Middle frontal gyrus (tissue), 1 donor: ENCODE data around the gene LHX5.

Source experiments
- DNase-seq: peaks from one replicate; pipeline ENCODE4 v3.0.0-alpha.2; 2015; ENCODE audit warnings: low spot score; ENCODE audit errors: extremely low spot score

The LHX5 gene

GRCh38 chr12:113478351-113479011 lies 6.8 kb upstream of the LHX5 start:
- DNase-seq: no peak

DNA sequence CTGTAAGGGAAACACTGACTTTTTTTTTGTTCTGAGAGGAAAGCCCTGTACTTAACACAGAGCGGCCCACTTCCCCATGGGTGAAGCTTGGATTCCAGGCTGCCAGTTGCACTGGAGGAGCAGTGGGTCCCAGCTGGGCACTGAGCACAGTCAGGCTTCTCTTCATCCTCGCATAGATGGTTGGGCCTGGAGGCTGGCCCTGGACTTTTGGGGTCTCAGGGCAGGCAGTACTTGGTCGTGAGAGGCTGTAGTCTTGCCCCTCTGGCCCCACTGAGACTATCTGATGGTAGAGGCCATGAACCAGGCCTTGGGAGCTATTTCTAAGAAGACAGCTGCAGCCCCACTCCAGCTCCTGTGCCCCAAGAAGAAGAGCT lies 6.2 kb upstream of the LHX5 start:
- DNase-seq: no peak

- DNase-seq: no peak
Observed at GRCh38 chr12:113477171-113477841, 5.6 kb upstream of the LHX5 start.

GRCh38 chr12:113476176-113476986 lies 4.7 kb upstream of the LHX5 start:
- DNase-seq: no peak

DNA sequence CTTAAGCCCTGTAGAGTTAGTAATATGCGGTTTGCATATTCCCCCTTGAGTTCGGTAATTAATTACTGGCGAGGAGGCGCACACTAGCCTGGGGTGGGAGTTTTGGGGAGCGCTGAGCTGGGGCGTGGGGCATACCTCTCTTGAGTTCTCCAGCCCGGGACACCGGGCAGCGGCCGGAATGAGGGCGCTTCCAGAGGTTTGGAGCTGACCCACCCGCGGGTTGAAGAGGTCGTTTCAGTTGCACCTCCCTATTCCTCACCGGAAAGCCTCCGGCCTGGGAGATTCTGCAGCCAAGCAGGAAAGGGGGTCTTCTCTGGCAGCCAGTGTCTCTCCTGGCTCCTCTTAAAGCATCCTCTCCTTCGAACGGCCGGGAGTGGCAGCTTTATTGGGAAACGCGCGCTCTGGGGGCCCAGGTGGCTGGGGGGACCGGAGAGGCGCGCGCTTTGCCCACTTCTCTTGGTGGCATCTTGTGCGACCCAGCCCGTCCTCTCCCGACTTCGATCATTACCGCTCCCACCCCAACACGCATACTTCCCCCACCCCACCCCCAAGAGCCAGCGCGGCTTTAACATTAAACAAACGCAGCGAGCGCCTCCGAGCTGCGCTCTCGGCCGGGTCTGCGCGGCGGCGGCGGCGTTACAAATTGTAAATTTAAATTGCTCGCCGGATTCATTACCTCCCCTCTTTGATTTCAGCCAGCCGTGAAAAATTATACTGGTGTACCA lies 3.9 kb upstream of the LHX5 start:
- DNase-seq: no peak

GRCh38 chr12:113474635-113475436 lies 3.2 kb upstream of the LHX5 start:
- no peak for DNase-seq

DNA sequence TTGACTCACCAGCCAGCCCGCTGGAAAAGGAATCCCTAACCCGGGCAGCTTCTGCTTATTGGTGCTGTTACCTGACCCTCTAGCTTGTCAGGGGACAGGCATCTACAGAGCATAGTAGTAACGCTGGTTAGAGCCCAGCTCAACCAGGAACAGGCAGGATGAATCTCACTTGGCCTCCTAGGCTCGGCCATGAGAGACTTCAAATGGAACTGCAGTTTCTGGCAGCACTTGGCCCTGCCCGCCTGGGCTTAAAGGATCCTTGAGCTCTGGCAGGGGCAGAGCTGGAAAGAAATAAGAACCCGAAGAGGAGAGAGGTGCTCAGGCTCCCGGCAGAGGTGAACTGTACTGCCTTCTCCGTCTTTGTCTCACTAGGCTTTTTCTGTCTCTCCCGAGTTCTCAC lies 2.3 kb upstream of the LHX5 start:
- DNase-seq: no peak

GRCh38 chr12:113473400-113473799 lies 1.7 kb upstream of the LHX5 start:
- no peak for DNase-seq

DNA sequence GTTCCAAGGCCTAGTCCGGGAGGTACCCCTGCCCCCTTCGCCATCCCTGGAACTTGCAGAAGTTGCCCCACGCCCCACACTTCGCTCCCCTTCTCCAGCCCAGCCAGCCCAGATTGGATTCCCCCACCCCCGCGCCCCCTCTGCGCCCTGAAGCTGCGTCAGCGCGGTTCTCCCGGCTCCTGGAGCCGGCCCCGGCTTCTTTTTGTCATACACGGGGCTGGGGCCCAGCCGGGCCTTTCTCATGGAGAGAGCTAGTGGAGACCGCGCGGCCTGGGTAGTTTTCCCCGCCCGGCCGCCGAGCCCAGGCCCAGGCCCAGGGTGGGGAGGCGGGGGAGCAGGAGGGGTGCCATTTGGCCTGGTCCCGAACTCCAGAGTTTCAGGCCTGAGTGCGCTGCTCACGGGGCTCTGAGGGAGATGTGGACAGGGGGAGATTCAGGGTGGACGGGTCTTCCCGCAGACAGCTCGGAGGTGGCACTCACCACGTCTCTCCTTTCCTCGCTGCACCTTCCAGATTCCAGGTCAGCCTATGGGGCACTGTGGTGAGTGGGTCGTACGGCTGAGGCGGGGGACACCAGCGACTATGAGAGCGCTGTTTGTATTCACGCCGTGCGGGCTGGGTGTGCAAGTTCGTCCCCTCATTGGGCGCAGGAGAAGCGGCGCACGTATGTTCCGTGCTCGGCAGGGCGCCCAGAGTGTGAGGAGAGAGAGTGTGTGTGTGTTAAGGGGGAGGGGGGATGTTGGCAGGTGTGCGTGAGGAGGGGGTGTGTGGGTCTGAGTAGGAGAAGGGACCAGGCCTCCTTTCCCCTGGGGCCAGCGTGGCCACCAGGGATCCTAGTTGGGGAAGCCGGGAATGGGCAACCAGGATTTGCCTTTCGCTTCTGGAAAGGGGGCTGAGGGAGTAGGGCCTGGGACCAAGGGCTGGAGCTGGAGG lies 785 bp upstream of the LHX5 start:
- DNase-seq: no peak

DNA sequence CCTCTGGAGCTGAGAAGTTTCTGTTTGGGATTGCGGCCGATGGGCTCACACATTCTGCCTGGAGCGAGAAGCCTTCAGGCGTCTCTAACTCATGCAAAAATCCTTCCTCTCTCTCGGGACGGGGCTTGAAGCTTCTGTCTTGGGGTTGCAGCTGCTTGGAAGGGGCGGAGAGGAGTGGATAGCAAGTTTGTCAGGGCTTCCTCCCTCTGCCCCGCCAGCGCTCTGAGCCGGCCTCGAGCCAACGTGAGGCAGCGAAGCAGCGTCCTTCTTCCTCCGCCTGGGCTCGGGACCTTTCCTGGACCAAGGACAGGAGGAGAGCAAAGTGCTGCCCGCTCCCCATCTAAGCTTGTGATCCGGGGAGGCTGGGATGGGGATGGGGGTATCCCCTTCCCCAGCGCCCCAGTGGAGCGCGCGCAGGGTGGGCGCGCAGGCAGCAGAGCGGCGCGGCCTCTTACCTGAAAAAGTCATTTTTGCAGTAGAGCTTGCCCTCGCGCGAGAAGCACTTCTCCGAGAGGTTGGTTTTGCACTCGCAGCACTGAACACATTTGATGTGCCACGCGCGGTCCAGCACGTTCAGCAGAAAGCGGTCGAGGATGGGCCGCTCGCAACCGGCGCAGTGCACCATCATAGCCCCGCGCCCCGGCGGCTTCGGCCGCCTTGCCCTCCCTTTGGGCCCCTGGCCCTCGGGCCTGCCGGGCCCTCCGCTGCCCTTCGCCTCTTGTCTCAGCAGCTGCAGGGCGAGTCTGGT lies 626 bp downstream of the LHX5 start:
- DNase-seq: no peak

DNA sequence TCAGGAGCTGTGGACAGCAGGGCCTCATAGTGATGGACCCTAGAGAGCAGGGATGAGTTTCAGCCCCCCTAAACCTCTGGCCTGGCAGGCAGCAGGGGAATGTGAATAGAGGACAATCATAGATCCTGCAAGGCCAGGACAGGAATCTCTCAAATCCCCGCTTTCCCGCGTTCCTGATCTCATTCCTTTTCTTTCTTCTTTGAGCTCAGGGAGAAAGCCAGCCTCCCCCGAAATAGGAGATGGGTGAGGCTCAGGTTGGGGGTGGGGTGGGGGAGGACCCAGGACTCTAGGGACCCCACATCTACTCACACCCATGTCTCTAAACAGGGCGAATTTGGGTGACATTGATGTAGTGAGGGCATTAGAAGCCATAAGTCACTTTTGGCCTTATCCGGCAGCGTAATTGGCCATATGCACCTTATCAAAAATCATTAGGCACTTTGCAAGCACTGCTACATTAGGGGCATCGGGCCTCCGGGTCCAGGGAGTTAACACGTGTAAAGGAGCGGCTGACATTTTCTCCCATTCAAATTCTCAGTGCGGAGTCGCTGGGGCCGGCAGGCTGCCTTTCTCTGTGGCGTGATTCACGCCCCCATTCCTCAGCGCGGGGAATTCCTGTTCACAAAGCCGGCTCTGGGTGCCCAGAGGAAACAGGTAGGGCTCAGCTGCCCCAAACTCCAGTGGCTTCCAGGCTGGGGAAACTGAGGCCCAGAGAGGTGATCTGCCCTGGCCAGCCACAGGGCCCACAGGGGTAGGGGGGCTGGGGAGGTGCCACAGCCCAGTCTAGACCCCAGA lies 1.5 kb downstream of the LHX5 start:
- DNase-seq: no peak

DNA sequence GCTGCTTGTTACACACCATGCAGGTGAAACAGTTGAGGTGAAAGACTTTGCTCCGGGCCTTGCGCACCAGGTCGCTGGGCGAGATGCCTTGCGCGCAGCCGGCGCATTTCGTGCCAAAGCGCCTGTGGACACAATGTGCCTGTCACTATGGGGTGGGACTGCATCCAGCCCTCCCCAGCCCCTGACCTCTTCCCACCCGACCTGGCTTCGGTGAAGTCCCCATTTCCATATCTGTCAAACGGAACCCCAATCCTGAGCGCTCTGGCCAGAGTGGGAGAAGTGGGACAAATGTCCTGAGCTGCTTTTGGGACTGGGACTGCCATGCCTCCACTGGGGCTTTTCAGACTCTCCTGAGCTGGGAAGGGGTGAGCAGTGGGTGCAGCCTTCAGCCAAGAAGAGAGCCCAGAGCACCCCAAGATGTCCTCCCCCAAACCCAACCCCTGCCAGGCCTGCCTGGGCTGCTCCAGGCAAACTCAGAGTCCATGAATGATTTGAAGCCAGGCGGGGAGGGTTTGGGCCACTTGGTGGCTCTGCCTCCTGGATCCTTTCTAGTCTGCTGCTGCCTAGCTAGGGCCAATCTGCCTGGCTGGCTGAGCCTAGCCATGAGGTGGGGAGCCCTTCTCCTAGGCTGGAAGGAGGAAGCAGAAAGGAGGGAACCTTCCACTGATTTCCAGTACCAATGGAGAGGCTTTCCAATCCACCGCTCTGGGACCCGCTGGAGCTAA lies 2.3 kb downstream of the LHX5 start:
- DNase-seq: no peak

GRCh38 chr12:113468365-113469223 lies 3.1 kb downstream of the LHX5 start:
- DNase-seq: no peak

DNA sequence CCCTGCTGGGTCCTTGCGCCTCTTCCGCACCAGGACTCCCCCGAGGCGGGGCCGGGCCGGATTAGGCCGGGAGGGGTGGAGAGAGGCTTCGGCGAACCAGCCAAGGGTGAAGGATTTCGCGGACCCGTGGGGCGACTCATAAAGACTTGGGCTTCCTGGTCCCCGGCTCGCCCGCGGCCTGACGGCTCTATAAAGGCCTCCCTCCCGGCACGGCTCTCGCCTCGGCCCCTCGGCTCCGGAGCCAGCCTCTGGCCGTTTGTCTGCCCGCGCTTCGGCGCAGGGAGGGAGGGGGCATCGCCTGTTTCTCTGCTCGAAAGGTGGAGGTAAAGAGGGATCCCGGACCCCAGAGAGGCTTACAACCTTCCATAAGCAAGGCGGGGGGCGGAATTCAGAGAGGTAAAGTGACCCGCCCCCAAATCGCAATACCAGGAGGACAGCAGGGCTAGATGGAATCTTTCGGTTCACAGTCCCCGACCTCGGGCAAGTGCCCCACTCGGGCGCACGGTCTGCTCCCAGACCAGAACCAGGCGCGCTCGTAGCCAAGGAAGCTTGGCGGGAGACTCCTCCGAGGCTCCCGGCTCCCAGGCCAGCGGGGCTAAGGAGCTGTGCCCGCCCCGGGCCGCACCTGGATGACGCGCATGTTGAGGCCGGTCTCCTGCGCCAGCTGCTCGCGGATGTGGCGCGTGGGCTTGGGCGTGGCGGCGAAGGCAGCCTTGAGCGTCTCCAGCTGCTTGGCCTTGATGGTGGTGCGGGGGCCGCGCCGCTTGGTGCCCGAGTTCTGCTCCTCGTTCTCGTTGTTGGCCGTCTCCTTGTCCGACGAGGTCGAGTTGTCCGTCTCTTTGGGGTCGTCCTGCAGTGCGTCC lies 3.9 kb downstream of the LHX5 start:
- DNase-seq: no peak

DNA sequence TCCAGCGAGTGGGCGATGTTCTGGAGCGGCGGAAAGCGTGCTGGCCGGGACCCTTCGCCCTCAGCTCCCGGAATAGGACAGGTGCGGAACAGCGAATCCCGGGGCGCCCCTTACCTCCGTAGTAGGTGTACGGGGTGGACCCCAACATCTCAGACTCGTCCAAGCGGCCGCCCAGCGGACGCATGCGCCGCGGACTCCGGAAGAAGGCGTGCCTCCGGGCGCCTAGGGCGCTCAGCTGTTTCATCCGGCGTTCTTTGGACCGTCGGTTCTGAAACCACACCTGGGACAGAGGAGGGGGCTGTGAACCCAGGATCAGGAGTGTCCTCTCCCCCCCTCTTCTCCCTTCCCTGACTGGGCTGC lies 4.5 kb downstream of the LHX5 start:
- DNase-seq: no peak
